IMR-90 (cell line): ENCODE data around the gene FAT1. TPM values are rescaled to one million over a fixed set of nuclear protein-coding genes. Genes with fewer than 3 reads are reported as not detected.

Experiments used
- ATAC-seq: fragments of 200-7000 bp; cut with Tn5 transposase; 2 replicates; pipeline ENCODE4 v1.9.1; 2020; ENCODE audit warnings: low read depth, mild to moderate bottlenecking, moderate library complexity
- BruUV-seq: library from RNA; stranded (reverse); fragments of 400-500 nt; replicated peaks from 2 replicates; lab custom pipeline; 2021; lab: Mats Ljungman, UMichigan
- CTCF ChIA-PET: fragments of 300-600 bp; formaldehyde crosslinking; extraction: SDS; loops from one replicate; lab custom pipeline; 2021; ENCODE audit warnings: antibody characterized with exemption; lab: Yijun Ruan, JAX
- POLR2A ChIA-PET: fragments of 300-600 bp; sonication (Branson Sonifier 250); formaldehyde crosslinking; loops from one replicate; lab custom pipeline; 2022; ENCODE audit warnings: antibody characterized with exemption; ENCODE audit not compliant: unreplicated experiment; lab: Charles Lee
- DNase-seq: peaks from one replicate; pipeline ENCODE4 v3.0.0; 2013
- H2AFZ ChIP-seq: replicated peaks from 2 replicates; pipeline ENCODE3; 2013; ENCODE audit warnings: low read length, mild to moderate bottlenecking; ENCODE audit not compliant: poor library complexity
- H2AK5ac ChIP-seq: 2 replicates; pipeline ENCODE4 v1.6.1; 2013; ENCODE audit warnings: low read depth, low read length, inconsistent platforms
- H2AK9ac ChIP-seq: replicated peaks from 2 replicates; pipeline ENCODE3; 2013; ENCODE audit warnings: mild to moderate bottlenecking, low read depth, low read length, moderate library complexity; ENCODE audit not compliant: poor library complexity
- H2BK120ac ChIP-seq: 2 replicates; pipeline ENCODE4 v1.6.1; 2013; ENCODE audit warnings: low read depth, low read length, inconsistent platforms
- H2BK15ac ChIP-seq: 3 replicates; pipeline ENCODE4 v1.6.1; 2013; ENCODE audit warnings: low read depth, low read length, inconsistent platforms
- H2BK20ac ChIP-seq: 2 replicates; pipeline ENCODE4 v1.6.1; 2013; ENCODE audit warnings: low read depth, mild to moderate bottlenecking, inconsistent platforms, low read length, moderate library complexity
- H2BK5ac ChIP-seq: 2 replicates; pipeline ENCODE4 v1.6.1; 2013; ENCODE audit warnings: mild to moderate bottlenecking, low read depth, low read length, inconsistent platforms; ENCODE audit not compliant: poor library complexity, severe bottlenecking
- H3K14ac ChIP-seq: replicated peaks from 2 replicates; pipeline ENCODE4 v1.6.1; 2013; ENCODE audit warnings: low read depth, low read length, inconsistent platforms
- H3K18ac ChIP-seq: 2 replicates; pipeline ENCODE4 v1.6.1; 2013; ENCODE audit warnings: low read depth, low read length, control low read depth
- H3K23ac ChIP-seq: 2 replicates; pipeline ENCODE4 v1.6.1; 2013; ENCODE audit warnings: low read depth, low read length, inconsistent platforms
- H3K27ac ChIP-seq: 2 replicates; pipeline ENCODE4 v1.5.1; 2013; ENCODE audit warnings: mild to moderate bottlenecking, control low read depth, low read length; ENCODE audit not compliant: insufficient read depth
- H3K27me3 ChIP-seq: 2 replicates; pipeline ENCODE4 v1.6.1; 2013; ENCODE audit warnings: low read length; ENCODE audit not compliant: control insufficient read depth, insufficient read depth
- H3K36me3 ChIP-seq: 2 replicates; pipeline ENCODE4 v1.6.1; 2013; ENCODE audit warnings: low read length, mixed read lengths; ENCODE audit not compliant: control insufficient read depth, insufficient read depth
- H3K4ac ChIP-seq: 2 replicates; pipeline ENCODE4 v1.6.1; 2013; ENCODE audit warnings: low read depth, low read length, inconsistent platforms
- H3K4me1 ChIP-seq: 2 replicates; pipeline ENCODE4 v1.6.1; 2013; ENCODE audit warnings: low read length, mixed read lengths; ENCODE audit not compliant: control insufficient read depth, insufficient read depth
- H3K4me2 ChIP-seq: 2 replicates; pipeline ENCODE4 v1.6.1; 2013; ENCODE audit warnings: low read depth, mild to moderate bottlenecking, control low read depth, low read length, moderate library complexity
- H3K4me3 ChIP-seq: 2 replicates; pipeline ENCODE4 v1.5.1; 2013; ENCODE audit warnings: low read depth, mild to moderate bottlenecking, control low read depth, low read length, moderate library complexity; ENCODE audit not compliant: insufficient read depth
- H3K56ac ChIP-seq: 2 replicates; pipeline ENCODE4 v1.6.1; 2013; ENCODE audit warnings: low read length, inconsistent platforms; ENCODE audit not compliant: insufficient read depth; ENCODE audit errors: extremely low read depth
- H3K79me1 ChIP-seq, 2 experiments: 2 replicates each; pipeline ENCODE4 v1.6.1; 2013; ENCODE audit warnings: low read length in 2 of 2, inconsistent platforms in 1 of 2, low read depth in 1 of 2
- H3K9ac ChIP-seq: 2 replicates; pipeline ENCODE4 v1.6.1; 2013; ENCODE audit warnings: low read depth, low read length, control low read depth
- H3K9me1 ChIP-seq: 2 replicates; pipeline ENCODE4 v1.6.1; 2013; ENCODE audit warnings: low read length, inconsistent platforms; ENCODE audit not compliant: insufficient read depth
- H3K9me3 ChIP-seq: 2 replicates; pipeline ENCODE4 v1.6.1; 2013; ENCODE audit warnings: low read length; ENCODE audit not compliant: control insufficient read depth, insufficient read depth
- H4K20me1 ChIP-seq: 2 replicates; pipeline ENCODE4 v1.6.1; 2013; ENCODE audit warnings: low read length, inconsistent platforms; ENCODE audit not compliant: insufficient read depth
- H4K5ac ChIP-seq: 2 replicates; pipeline ENCODE4 v1.6.1; 2013; ENCODE audit warnings: mild to moderate bottlenecking, low read depth, low read length, control low read depth
- H4K8ac ChIP-seq, 2 experiments: 2 replicates each; pipeline ENCODE4 v1.6.1; 2013; ENCODE audit warnings: low read depth in 2 of 2, low read length in 2 of 2, control low read depth in 1 of 2, inconsistent platforms in 1 of 2
- H4K91ac ChIP-seq: 2 replicates; pipeline ENCODE4 v1.6.1; 2013; ENCODE audit warnings: low read depth, low read length, inconsistent platforms; ENCODE audit not compliant: insufficient read depth
- BHLHE40 ChIP-seq: fragments of 150-350 bp; IDR thresholded peaks from 2 replicates; pipeline ENCODE4 v1.6.1; 2016; ENCODE audit warnings: mild to moderate bottlenecking, low read depth, low read length
- CEBPB ChIP-seq: IDR thresholded peaks from 2 replicates; pipeline ENCODE4 v1.6.1; 2012; ENCODE audit warnings: low read depth, low read length, improper control_type of control experiment
- CHD1 ChIP-seq: IDR thresholded peaks from 2 replicates; pipeline ENCODE4 v1.6.1; 2012; ENCODE audit warnings: low read depth, low read length, improper control_type of control experiment
- FOS ChIP-seq: fragments of 150-350 bp; IDR thresholded peaks from 2 replicates; pipeline ENCODE4 v1.6.1; 2016; ENCODE audit warnings: low read depth, low read length
- MAZ ChIP-seq: IDR thresholded peaks from 2 replicates; pipeline ENCODE4 v1.6.1; 2012; ENCODE audit warnings: low read depth, mild to moderate bottlenecking, low read length, improper control_type of control experiment, moderate library complexity, borderline replicate concordance
- MXI1 ChIP-seq: IDR thresholded peaks from 2 replicates; pipeline ENCODE4 v1.6.1; 2012; ENCODE audit warnings: low read depth, mild to moderate bottlenecking, low read length, moderate library complexity, borderline replicate concordance
- NFE2L2 ChIP-seq: fragments of 150-350 bp; IDR thresholded peaks from 2 replicates; pipeline ENCODE4 v1.6.1; 2016; ENCODE audit warnings: low read depth, mild to moderate bottlenecking, low read length
- POLR2A ChIP-seq: IDR thresholded peaks from 2 replicates; pipeline ENCODE4 v1.6.1; 2012; ENCODE audit warnings: mild to moderate bottlenecking, low read depth, low read length
- RAD21 ChIP-seq: IDR thresholded peaks from 2 replicates; pipeline ENCODE4 v1.6.1; 2012; ENCODE audit warnings: low read length, improper control_type of control experiment
- RCOR1 ChIP-seq: IDR thresholded peaks from 2 replicates; pipeline ENCODE4 v1.6.1; 2012; ENCODE audit warnings: mild to moderate bottlenecking, low read length, improper control_type of control experiment; ENCODE audit not compliant: insufficient replicate concordance
- RFX5 ChIP-seq: IDR thresholded peaks from 2 replicates; pipeline ENCODE4 v1.8.0; 2012; ENCODE audit warnings: low read depth, mild to moderate bottlenecking, low read length, moderate library complexity
- SMC3 ChIP-seq: fragments of 150-350 bp; IDR thresholded peaks from 2 replicates; pipeline ENCODE4 v1.6.1; 2016; ENCODE audit warnings: low read depth, mild to moderate bottlenecking, antibody characterized with exemption, low read length, moderate library complexity
- WGBS, 2 experiments: methylation state at CpG; one replicate each; pipeline versions ENCODE4 v1.1.5 to v1.1.7; 2013; ENCODE audit warnings: missing lambda C conversion rate in 2 of 2; ENCODE audit not compliant: insufficient read length in 1 of 2; ENCODE audit errors: extremely low coverage in 2 of 2; 5-methylcytosine and 5-hydroxymethylcytosine counted together
- dilution Hi-C: fragments of 300-500 bp; cut with HindIII; formaldehyde crosslinking; loops from one replicate; pipeline ENCODE4 v1.14.3; 2018; ENCODE audit warnings: low sequenced_read_pairs; ENCODE audit not compliant: unreplicated experiment
- in situ Hi-C: fragments of 300-500 bp; cut with MboI; formaldehyde crosslinking; loops from 3 replicates; pipeline ENCODE4 v1.14.3; 2019; ENCODE audit warnings: low sequenced_read_pairs, inconsistent platforms, mixed read lengths
- intact Hi-C: fragments of 100-400 bp; cut with micrococcal nuclease; formaldehyde crosslinking; loops from 2 replicates; pipeline ENCODE4 v1.10.0; 2022
- polyA plus RNA-seq, 3 experiments: library from polyadenylated mRNA; depleted of rRNA; stranded (reverse); fragments of >200 nt; gene quantifications; 2 replicates each; pipeline ENCODE4 v1.2.3, GENCODE V29; 2012; ENCODE audit warnings: low replicate concordance in 1 of 3
- total RNA-seq: library from RNA; depleted of rRNA; stranded (reverse); fragments of >200 nt; gene quantifications from 2 replicates; pipeline ENCODE4 v1.2.3, GENCODE V29; 2012
- TF ChIP-seq, protein P1 (sequence below): fragments of 150-350 bp; IDR thresholded peaks from 2 replicates; pipeline ENCODE4 v1.6.1; 2017; ENCODE audit warnings: mild to moderate bottlenecking, antibody characterized with exemption, low read length, low read depth
- TF ChIP-seq, protein P2 (sequence below): fragments of 150-350 bp; IDR thresholded peaks from 2 replicates; pipeline ENCODE4 v1.6.1; 2016; ENCODE audit warnings: low read depth, mild to moderate bottlenecking, low read length, moderate library complexity, borderline replicate concordance

FAT1 gene
- total and polyA plus RNA-seq, 2 of the 4 experiments (the other 2 are of a cell fraction): 156 to 519 TPM

DNA sequence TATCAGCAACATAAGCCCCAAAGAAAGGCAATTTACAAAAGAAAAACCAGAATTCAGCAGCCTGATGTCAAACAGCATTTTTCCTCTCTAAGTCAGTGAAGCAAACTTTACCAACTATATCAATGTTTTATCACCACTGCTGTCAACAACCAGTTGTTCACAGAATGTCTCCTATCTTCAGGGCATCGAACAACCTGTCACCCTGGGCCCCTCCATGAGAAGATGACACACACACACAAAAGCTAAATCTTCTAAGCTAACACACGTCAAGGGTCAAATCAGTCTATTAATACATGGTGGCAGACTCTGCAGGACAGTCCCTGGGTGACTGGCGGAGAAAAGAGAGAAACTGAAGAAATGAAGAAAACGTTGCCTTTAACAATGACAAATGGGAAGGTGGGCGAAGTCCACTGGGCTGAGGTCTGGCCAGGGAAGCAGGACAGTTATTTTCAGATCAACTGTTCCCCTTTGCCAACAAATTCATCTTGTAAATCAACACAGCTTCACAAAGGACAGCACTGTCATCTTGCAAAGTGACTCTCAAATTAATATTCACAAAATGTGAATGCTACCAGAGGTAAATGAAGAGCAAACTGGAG is 13.0 kb downstream of the FAT1 start (continued):
- no peak for TF ChIP-seq NFE2L2

DNA sequence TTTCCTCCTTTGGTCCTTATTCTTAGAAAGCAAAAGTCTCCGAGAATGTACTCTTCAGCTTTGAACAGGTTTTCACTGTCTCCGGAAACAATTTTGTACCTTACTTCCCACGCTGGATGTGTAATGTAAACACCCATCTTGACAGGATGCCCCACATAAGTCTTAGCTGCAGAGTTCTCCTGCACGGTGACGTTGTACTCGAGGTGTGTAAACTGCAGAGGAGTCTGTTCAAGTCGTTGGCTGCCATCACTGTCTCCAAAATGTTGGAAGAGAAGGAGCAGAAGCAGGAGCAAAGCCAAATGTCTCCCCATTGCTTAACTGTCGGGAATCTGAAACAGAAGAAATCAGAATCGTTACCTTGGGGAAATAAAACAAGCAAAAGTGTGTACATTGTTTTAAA is 14.1 kb downstream of the FAT1 start:
- H3K4ac ChIP-seq: no peak overlapping the region
- no TSS peak for BruUV-seq
- peak overlapping the region; percentile 27; the same call in 1 of the 2 replicates for H3K27ac ChIP-seq
- H3K9me1 ChIP-seq: peaks cover 49% of the 10 kb centered on the region
- in situ Hi-C loops (no loop called here), dilution Hi-C loops (no loop called here), intact Hi-C loops (no loop called here)
- peaks cover 96% of the 10 kb centered on the region for H4K20me1 ChIP-seq
- no peak overlapping the region for H3K9ac ChIP-seq
- no CpG with 5 or more reads among the region's 9 CpGs for WGBS, 2 experiments
- H2AK5ac ChIP-seq: no peak overlapping the region
- H3K4me2 ChIP-seq: peak overlapping the region; percentile 59; the same call in 1 of the 2 replicates
- H2BK15ac ChIP-seq: no peak overlapping the region
- H3K14ac ChIP-seq: no peak overlapping the region
- H3K18ac ChIP-seq: no peak overlapping the region
- H3K36me3 ChIP-seq: peaks cover 56% of the 10 kb centered on the region
- H3K27me3 ChIP-seq: no peaks in the 10 kb centered on the region
- ATAC-seq (no peak), DNase-seq (no peak)
- peaks cover 4% of the 10 kb centered on the region; the same call in 1 of the 2 replicates for H3K9me3 ChIP-seq
- no peak overlapping the region for H4K91ac ChIP-seq
- H2BK5ac ChIP-seq: no peak overlapping the region
- no peak overlapping the region for H4K5ac ChIP-seq
- H2BK20ac ChIP-seq: no peak overlapping the region
- H2BK120ac ChIP-seq: no peak overlapping the region
- H3K79me1 ChIP-seq: peaks cover 15 to 68% of the 10 kb centered on the region in 2 experiments; a peak in 3 of 4 replicates
- ChIA-PET POLR2A (no interaction called here), CTCF (interaction anchor here (1.0 kb wide), 1 partner anchor 9 kb away, joined by 5 read pairs; no protein-coding TSS in a partner anchor)
- H4K8ac ChIP-seq: no peak overlapping the region
- no peak overlapping the region for H2AFZ ChIP-seq
- H3K4me3 ChIP-seq: no peak overlapping the region
- no peak overlapping the region for H3K56ac ChIP-seq
- no peak overlapping the region for H2AK9ac ChIP-seq
- H3K4me1 ChIP-seq: peaks cover 19% of the 10 kb centered on the region
- no peak overlapping the region for H3K23ac ChIP-seq
- no peak for TF ChIP-seq FOS
- TF ChIP-seq, protein P1, sequence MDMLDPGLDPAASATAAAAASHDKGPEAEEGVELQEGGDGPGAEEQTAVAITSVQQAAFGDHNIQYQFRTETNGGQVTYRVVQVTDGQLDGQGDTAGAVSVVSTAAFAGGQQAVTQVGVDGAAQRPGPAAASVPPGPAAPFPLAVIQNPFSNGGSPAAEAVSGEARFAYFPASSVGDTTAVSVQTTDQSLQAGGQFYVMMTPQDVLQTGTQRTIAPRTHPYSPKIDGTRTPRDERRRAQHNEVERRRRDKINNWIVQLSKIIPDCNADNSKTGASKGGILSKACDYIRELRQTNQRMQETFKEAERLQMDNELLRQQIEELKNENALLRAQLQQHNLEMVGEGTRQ: no peak
- TF ChIP-seq CEBPB: no peak
- no peak for TF ChIP-seq RFX5
- no peak for TF ChIP-seq RCOR1
- TF ChIP-seq SMC3: no peak
- no peak for TF ChIP-seq MXI1
- TF ChIP-seq, protein P2, sequence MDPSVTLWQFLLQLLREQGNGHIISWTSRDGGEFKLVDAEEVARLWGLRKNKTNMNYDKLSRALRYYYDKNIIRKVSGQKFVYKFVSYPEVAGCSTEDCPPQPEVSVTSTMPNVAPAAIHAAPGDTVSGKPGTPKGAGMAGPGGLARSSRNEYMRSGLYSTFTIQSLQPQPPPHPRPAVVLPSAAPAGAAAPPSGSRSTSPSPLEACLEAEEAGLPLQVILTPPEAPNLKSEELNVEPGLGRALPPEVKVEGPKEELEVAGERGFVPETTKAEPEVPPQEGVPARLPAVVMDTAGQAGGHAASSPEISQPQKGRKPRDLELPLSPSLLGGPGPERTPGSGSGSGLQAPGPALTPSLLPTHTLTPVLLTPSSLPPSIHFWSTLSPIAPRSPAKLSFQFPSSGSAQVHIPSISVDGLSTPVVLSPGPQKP: no peak
- TF ChIP-seq CHD1: no peak
- TF ChIP-seq MAZ: no peak
- no peak for TF ChIP-seq BHLHE40
- no peak for TF ChIP-seq RAD21
- TF ChIP-seq POLR2A: no peak
- TF ChIP-seq NFE2L2: no peak
